NCI-H510A (cell line): ENCODE data around the gene SERAC1.

Experiments used
- DNase-seq: peaks from one replicate; lab custom pipeline; 2025; lab: John Stamatoyannopoulos, UW

The SERAC1 gene

GRCh38 chr6:158122048-158122447, 46.0 kb downstream of the SERAC1 start:
- DNase-seq: no peak

GRCh38 chr6:158121335-158121734, 46.7 kb downstream of the SERAC1 start:
- DNase-seq: no peak

DNA sequence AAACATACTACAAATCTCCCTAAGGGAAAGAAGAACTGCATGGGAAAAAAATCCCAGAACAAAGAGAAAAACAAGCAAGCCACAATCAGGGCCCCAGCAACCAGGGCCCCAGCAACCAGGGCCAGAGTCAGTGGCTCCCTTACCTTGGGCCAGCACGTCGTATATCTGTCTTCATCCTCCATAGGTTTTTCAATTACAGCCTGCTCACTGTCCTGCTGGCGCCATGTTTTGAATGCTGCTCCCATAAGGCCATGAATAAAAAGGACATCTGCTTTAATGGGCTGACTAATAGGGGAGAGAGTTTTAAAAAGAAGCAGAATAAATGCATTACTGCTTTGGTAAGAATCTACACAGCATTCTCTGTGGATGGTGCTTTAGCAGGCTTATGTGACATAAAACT, 49.2 kb downstream of the SERAC1 start:
- no peak for DNase-seq

DNA sequence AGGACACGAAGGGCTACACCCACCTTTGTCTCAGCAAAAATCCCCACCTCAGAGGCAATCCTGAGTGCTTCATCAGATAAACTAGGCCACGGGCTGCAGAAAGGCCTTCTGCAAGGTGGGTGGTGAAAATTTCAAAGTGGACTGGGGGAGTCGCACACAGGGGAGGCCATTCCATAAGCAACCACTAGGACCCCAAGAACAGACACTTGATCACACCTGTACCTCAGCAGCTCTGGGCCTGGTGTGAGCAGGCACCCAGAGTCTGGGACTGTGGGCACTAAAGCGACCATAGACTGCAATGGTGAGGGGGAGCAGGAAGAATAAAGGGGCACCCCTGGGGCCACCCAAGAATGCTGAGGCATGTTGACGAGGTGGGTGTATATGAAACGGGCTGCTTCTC, 52.6 kb downstream of the SERAC1 start:
- no peak for DNase-seq

DNA sequence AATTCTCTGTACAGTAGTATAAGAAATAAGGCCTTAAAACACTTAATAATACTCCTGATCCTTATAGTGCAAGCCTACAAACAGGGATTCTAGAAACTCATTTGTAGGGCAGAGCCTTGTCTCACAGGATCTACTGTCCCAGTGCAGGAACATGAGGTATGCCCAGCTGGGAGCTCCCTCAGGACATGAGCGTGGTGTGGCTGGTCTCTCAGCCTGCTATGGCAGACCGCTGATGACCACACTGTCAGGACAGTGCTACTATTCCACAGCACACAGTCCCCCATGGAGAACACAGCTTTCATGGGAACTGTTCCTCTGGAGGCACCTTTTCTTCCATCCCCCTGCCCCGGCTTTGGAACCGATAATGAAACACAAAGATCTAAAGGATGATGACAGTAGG, 53.0 kb downstream of the SERAC1 start:
- no peak for DNase-seq

GRCh38 chr6:158113802-158114201, 54.3 kb downstream of the SERAC1 start:
- DNase-seq: no peak

DNA sequence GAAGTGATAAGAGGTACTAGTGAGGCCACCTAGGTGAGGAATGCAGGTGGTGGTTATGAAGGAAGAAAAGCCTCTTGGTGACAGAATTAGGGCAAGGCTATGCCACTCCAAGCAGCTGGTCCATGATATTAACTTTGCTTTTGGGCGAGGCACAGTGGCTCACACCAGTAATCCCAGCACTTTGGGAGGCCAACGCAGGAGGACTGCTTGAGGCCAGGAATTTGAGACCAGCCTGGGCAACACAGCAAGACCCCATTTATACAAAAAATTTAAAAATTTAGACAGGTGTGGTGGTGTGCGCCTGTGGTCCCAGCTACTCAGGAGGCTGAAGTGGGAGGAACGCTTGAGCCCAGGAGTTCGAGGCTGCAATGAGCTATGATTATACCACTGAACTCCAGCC, 56.1 kb downstream of the SERAC1 start:
- no peak for DNase-seq

- no peak for DNase-seq
Observed at GRCh38 chr6:158110986-158111385, 57.1 kb downstream of the SERAC1 start.

GRCh38 chr6:158109748-158110147, 58.3 kb downstream of the SERAC1 start:
- DNase-seq: no peak

- no peak for DNase-seq
Observed at GRCh38 chr6:158104696-158105095, 63.4 kb downstream of the SERAC1 start.

- DNase-seq: no peak
Observed at GRCh38 chr6:158103228-158103627, 64.8 kb downstream of the SERAC1 start.

GRCh38 chr6:158095671-158096070, 72.4 kb downstream of the SERAC1 start:
- DNase-seq: no peak

DNA sequence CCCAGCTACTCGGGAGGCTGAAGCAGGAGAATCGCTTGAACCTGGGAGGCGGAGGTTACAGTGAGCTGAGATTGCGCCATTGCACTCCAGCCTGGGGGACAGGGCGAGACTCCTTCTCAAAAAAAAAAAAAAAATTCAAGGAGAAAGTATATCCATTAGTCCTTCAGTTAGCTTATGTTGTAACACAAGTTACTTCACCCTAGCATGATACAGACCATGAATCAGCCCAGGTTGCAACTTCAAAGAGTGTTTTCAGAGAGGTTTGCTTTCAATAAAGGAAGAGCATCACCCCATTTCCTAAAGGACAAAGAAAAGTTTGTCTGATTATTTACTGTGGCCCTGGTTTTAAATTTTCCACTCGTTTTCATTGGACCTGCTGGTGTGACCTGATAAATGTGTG, 73.0 kb downstream of the SERAC1 start:
- DNase-seq: no peak

GRCh38 chr6:158092806-158093205, 75.3 kb downstream of the SERAC1 start:
- DNase-seq: no peak

GRCh38 chr6:158087224-158087867, 80.7 kb downstream of the SERAC1 start:
- no peak for DNase-seq

- no peak for DNase-seq
Observed at GRCh38 chr6:158086504-158087223, 81.4 kb downstream of the SERAC1 start.

- no peak for DNase-seq
Observed at GRCh38 chr6:158086054-158086503, 82.0 kb downstream of the SERAC1 start.

- no peak for DNase-seq
Observed at GRCh38 chr6:158085261-158086053, 82.6 kb downstream of the SERAC1 start.

GRCh38 chr6:158083455-158084325, 84.4 kb downstream of the SERAC1 start:
- no peak for DNase-seq

DNA sequence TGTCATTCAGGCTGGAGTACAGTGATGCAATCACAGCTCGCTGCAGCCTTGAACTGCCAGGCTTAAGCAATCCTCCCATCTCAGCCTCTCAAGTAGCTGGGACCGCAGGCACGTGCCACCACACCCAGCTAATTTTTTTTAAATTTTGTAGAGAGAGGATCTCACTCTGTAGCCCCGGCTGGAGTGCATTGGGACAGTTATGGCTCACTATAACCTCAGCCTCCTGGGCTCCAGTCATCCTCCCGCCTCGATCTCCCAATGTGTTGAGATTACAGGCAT, 86.5 kb downstream of the SERAC1 start:
- DNase-seq: no peak

DNA sequence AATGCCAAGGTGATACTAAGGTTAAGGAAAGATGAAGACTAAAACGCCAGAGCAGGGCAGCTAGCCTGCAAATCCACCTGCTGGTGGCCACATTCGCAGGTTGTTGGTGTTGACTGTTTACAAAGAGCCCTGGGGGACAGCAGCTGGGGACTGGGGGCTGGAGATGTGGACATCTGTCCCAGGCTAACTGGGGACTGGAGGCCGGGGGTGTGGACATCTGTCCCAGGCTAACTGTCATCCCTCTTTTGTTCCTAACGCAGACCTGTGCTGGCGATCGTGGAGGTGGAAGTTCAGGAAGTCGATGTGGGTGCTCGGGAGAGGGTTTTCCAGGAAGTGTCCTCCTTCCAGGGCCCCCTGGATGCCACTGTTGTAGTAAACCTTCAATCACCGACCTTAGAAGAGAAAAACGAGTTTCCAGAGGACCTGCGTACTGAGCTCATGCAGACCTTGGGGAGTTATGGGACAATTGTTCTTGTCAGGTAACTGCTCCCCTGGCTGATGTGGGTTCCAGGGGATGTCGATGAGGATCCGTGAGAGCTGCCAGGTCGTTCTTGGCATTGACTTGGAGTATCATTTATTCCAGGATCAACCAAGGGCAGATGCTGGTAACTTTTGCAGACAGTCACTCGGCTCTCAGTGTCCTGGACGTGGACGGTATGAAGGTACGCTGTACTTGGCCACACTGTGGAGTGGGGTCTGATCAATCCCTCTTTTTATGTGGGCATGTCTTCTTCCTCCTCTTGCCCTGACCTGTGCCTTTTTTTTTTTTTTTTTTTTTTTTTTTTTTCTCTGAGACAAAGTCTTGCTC, 87.0 kb downstream of the SERAC1 start:
- DNase-seq: no peak
